ENCODE measurements around the gene FAM210A.
A peak's percentile ranks its signal among the peaks of the same experiment; 100 is the strongest.

FAM210A gene

GRCh38 chr18:13645093-13645492 is 81.3 kb downstream of the FAM210A start:
- no peak for DNase-seq (ENCODE audit: low read depth)

- DNase-seq (ENCODE audit: low read depth) = no peak
Observed at GRCh38 chr18:13643261-13643751, 83.1 kb downstream of the FAM210A start.

DNA sequence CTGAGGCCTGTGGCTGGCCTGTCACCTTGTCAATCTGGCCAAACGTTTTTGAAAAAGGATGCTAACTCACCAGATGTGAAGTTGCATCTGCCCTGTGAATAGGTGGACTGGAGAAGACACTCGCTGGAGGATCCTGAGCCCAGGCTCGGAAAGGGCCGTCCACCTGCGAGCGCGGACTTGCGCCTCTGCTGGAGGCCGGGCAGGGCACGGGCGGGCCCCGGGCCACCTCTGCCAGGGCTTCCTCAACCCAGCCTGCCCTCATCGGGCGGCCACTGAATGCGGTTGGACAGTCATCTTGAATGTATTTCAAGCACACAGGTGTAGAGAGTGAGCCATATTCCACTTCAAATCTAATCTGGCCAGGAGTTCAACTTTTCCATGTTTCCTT is 83.9 kb downstream of the FAM210A start:
- no peak for DNase-seq (ENCODE audit: low read depth)

DNA sequence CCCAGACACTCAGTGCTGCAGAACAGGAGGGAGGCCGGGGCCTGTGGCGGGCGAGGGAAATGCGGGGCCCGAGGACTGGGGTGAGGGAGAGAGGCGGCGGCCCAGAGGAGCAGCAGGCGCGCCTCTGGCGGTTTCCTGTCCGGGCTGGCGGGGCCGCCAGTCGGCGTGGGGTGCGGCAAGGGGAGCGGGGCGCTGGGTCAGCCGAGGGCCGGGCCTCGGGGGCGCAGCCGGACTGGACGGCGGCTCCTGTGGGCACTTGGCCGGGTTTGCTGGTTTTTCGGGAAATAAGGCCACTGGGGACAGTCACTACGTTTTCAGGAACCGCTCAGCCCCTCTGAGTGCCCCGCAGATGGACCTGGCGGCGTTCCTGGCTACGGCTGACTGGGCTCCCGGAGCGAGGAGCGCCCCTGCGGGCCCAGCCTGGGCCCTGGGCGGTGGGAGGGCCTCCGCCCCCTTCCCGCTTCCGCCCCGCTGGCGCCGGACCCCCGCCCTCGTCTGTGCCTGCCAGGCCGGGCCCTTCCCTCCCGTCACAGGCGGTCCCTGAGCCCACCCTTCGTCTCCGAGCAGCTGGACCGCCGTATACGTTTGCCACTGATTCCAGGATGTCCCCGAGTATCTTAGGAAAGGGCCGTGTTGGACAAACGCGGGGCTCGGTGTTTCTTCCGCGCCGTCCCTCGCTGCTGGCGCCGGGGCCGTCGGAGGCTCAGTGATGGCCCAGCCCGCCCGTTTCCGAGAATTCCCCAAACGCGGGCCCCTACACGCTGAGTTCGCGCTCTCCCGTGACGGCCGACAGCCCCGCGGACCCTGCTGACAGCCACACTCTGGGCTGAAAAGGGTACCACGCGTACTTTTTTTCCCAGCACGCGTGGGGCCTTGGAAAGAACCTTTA is 84.6 kb downstream of the FAM210A start:
- DNase-seq (ENCODE audit: low read depth) = no peak

GRCh38 chr18:13640266-13640860 is 86.0 kb downstream of the FAM210A start:
- DNase-seq (ENCODE audit: low read depth) = no peak

DNA sequence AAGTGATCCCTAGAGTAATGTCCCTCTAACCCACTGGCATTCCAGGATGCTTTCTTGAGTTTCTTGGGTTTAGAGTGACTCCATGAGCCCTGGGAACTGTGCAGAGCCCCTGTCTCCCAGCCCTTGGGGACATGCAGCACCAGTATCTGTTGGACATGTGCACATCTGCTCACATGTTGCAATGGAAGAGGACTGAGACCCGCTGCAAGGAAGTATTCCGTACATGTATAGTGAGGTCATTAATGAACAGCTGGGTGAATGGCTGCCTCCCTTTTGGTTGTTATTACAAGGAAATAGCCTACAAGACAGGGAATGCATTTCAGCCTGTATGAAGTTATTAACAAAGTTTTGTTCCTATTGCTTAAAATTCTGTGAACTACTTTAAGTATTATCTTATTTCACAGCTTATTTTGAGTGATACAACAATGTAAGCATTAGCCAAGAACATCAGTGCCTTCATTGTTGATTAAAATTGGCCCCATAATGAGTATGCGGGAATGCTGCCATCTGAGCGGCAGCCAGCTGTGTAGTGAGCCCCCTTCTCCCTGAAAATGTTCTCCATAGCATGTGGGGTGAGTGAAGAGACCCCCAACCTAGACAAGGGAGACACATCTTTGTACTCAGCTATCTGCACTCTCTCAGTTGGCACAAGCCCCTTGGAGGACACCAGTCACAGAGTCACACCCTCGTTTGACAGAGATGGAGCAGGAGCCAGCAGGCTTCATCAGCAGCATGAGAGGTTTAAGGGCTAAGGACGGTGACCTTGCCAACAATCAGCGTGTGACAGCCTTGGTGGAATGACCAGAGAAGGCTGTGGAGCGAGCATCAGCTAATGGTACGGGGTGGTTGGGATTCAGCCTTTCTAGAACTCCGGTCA is 87.4 kb downstream of the FAM210A start:
- DNase-seq (ENCODE audit: low read depth) = no peak

GRCh38 chr18:13635046-13635445 is 91.3 kb downstream of the FAM210A start:
- DNase-seq (ENCODE audit: low read depth) = no peak

- no peak for DNase-seq (ENCODE audit: low read depth)
Observed at GRCh38 chr18:13633700-13634099, 92.7 kb downstream of the FAM210A start.

DNA sequence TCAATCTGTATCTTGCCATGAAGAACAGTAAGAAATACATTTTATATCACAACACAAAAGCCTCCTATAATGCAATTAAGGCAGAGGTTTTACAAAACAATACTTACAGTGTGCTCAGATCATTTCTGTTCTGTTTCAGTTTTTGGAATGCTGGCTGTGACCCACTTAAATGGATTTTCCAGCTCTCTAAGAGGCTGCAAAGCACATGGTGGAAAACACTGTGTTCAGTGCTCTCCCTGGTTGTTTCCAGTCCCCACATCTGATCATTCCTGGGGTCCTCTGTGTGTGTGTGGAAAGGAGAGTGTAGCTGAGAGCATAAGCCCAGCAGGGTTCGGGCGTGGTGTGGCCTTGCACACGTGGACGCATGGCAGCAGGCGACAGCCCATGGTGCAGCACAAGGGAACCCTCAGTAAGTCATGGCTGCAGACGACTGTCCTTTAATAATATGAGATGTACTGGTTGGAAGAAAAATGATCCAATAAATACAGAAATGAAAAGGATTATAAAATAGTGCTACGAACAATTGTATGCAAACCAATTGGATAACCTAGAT is 95.6 kb downstream of the FAM210A start:
- DNase-seq (ENCODE audit: low read depth) = no peak

GRCh38 chr18:13629841-13630715 is 96.3 kb downstream of the FAM210A start:
- peak; percentile 53 for DNase-seq (ENCODE audit: low read depth)

DNA sequence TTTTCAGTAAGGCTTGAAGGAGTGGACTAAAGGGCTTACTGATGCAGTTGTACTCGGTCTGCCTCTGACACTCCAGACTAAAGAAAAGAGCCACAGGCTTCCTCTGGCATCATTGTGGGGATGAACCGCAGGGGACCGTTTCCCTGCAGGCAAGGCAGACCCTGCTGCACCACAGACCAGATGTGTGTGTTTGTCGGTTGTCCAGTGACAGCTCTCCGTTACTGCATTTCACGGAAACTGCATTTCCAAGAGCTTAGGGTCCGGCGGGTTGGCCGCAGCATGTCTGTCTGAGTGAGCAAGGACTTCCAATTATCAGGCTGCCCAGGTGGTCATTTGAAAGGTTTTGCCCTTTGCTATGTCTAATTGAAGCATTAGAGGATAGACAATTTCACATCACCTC is 98.1 kb downstream of the FAM210A start:
- no peak for DNase-seq (ENCODE audit: low read depth)

- no peak for DNase-seq (ENCODE audit: low read depth)
Observed at GRCh38 chr18:13627639-13628038, 98.7 kb downstream of the FAM210A start.

DNA sequence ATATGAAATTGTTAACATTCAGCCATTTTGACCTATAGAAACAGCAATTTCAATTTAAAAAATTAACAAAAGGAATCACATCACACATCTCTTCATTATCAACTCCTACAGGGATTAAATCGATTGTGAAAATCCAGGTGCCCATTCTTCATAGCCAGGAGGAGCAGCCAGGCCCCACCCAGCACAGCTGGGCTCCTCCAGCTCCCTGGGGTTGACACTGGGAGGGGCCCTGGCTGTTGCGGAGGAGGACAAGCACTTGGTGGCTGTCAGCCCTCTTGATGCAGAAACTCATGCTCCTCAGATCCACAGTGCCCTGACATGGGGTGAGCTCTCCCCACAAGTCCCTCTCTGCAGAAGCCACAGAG is 99.8 kb downstream of the FAM210A start:
- no peak for DNase-seq (ENCODE audit: low read depth)

DNA sequence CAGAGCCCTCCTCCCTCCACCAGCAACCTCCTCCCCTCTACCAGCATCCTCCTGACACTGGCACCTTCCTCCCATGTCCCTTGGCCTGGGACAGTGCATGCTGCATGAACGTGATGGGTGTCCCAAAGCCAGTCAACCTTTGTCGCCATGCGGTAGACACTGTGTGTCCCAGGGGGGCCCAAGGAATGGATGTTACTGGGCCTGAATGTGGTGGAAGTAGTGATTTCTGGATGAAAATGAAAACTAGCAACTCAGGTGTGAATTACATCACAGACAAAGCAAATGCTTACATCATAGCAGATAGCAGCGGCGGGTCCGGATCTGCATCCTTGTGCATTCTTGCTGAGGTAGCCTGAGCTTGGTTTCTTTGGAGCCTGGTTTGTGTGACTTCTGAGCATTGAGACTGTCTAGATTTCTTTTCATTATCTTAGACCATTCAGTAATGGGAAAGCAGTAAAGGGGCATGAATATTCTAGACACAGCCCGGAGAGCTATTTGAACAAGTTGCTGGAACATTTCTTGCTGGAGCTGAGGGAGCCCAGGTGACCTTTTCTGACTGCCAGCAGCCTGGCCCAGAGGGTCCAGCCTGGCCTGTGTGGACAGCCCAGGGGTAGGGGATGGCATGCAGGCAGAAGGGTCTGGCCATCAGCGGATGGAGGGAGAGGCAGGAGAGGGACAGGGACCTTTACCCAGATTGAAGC is 100.4 kb downstream of the FAM210A start:
- no peak for DNase-seq (ENCODE audit: low read depth)

DNA sequence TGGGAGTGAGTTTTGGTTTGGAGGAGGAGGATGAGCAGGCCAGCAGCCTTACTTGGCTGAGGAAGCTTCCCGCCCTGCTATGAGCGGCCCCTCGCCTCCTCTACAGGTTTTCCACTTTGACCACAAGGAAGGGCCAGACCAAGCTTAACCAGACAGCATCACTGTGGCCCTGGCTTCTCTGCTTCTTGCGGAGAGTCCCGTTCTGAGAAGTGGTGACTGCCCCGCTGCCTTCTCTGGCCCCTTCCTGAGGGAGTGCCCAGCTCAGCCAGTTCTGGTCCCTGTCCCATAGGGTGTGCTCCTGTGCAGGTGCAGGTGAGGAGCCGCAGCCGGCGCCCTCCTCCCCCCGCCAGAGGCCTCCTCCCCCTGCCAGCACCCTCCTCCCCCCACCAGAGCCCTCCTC is 101.0 kb downstream of the FAM210A start:
- no peak for DNase-seq (ENCODE audit: low read depth)

- no peak for DNase-seq (ENCODE audit: low read depth)
Observed at GRCh38 chr18:13624563-13625237, 101.7 kb downstream of the FAM210A start.

GRCh38 chr18:13623871-13624270 is 102.5 kb downstream of the FAM210A start:
- no peak for DNase-seq (ENCODE audit: low read depth)

DNA sequence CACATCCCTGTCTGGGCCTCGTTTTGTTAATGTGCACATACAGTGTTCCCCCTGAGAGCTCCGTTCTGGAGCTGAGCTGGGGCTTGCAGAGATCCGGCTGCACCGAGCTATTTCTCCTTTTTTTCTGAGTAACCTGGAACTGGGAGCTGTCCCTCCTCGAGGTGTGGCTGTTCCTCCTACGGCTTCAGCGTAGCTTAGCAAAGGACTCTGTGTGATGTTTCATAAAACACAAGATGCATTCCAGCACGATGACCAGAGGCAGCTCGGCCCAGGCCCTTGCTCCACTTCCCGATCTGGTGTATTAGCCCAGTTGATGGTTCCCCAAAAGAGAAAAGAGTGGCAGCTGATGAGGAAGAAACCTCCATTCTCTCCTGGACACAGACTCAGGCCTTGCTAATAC is 103.0 kb downstream of the FAM210A start:
- DNase-seq (ENCODE audit: low read depth) = no peak

GRCh38 chr18:13622751-13623150 is 103.6 kb downstream of the FAM210A start:
- DNase-seq (ENCODE audit: low read depth) = no peak
